ENCODE results near the gene DSC1. TPM values are rescaled to one million over a fixed set of nuclear protein-coding genes. Genes with fewer than 3 reads are reported as not detected.
"Not testable (repeated sequence)": the region's sequence is repeated elsewhere in the genome, so short reads cannot be mapped to it uniquely, and the experiment has no call there.

Gene DSC1
- total RNA-seq, 1 experiment from 2014 or later, result not detected

DNA sequence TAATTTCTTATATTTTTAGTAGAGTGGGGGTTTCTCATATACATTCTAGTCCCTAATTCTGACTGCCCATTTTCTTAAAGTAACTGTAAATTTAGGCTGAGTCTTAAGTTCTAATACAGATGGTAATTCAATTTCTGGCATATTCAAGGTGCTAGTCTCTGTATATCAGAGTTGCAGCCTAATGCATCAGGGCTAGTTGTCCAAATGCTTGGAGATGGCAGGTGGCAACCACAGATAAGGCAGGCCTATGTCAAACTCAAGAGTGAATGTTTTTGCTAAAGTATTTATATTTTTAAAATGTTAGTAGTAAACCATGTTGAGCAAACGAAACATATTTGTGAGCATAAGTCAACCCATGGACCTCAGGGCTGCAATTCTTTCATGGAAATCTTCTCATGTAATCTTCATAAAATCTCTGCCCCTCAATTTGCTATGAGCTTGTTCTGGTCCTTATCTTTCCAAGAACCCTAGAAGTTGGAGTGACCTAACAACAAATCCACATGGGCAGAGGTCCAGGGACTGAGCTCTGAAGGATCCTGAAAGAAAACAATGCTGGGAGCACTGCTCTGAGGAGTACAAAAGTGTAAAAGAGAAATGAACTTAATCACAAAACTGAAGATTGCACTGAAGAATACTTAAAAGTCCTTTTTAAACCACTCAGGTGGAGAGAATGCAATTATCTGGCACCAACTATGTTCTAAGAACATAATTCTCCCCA, 33.1 kb downstream of the DSC1 start:
- no peaks in the 10 kb centered on the region for H3K79me2 ChIP-seq (ENCODE audit: low read length)
- no peak overlapping the region for H3K4me2 ChIP-seq (ENCODE audit: low read length)
- no peak overlapping the region for H2AFZ ChIP-seq (ENCODE audit: low read length)
- ChIA-PET CTCF (no interaction called here), POLR2A (ENCODE audit: unreplicated experiment) (no interaction called here)
- BruUV-seq (replicated peaks), result no TSS peak
- no peaks in the 10 kb centered on the region for H4K20me1 ChIP-seq (ENCODE audit: low read length)
- ATAC-seq, result no peak
- H3K9ac ChIP-seq (ENCODE audit: low read length), result no peak overlapping the region
- no peaks in the 10 kb centered on the region for H3K9me2 ChIP-seq (replicated peaks; ENCODE audit: low read length)
- no peaks in the 10 kb centered on the region for H3K4me1 ChIP-seq (ENCODE audit: insufficient read depth, low read length)
- H3K4me3 ChIP-seq (ENCODE audit: low read length), result no peak overlapping the region
- intact Hi-C loops (cut with micrococcal nuclease), result no loop called here
- no peaks in the 10 kb centered on the region for H3K36me3 ChIP-seq (ENCODE audit: low read depth, low read length)
- TF ChIP-seq EZH2phosphoT487 (IDR thresholded peaks at IDR 0.05; ENCODE audit: borderline replicate concordance, low read length) (no peak), EZH2 (IDR thresholded peaks at IDR 0.05; ENCODE audit: low read length, unreplicated experiment) (no peak)
- TF ChIP-seq, protein P1, sequence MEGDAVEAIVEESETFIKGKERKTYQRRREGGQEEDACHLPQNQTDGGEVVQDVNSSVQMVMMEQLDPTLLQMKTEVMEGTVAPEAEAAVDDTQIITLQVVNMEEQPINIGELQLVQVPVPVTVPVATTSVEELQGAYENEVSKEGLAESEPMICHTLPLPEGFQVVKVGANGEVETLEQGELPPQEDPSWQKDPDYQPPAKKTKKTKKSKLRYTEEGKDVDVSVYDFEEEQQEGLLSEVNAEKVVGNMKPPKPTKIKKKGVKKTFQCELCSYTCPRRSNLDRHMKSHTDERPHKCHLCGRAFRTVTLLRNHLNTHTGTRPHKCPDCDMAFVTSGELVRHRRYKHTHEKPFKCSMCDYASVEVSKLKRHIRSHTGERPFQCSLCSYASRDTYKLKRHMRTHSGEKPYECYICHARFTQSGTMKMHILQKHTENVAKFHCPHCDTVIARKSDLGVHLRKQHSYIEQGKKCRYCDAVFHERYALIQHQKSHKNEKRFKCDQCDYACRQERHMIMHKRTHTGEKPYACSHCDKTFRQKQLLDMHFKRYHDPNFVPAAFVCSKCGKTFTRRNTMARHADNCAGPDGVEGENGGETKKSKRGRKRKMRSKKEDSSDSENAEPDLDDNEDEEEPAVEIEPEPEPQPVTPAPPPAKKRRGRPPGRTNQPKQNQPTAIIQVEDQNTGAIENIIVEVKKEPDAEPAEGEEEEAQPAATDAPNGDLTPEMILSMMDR (conservative IDR thresholded peaks at IDR 0.05; ENCODE audit: low read depth, low read length), result no peak
- DNase-seq, result no peak
- H3K27me3 ChIP-seq (ENCODE audit: low read length), result no peaks in the 10 kb centered on the region
- H3K9me3 ChIP-seq (ENCODE audit: low read length), result no peaks in the 10 kb centered on the region
- no peaks in the 10 kb centered on the region for H3F3A ChIP-seq (ENCODE audit: low read length, unreplicated experiment)
- H3K27ac ChIP-seq (ENCODE audit: low read length), result no peak overlapping the region

DNA sequence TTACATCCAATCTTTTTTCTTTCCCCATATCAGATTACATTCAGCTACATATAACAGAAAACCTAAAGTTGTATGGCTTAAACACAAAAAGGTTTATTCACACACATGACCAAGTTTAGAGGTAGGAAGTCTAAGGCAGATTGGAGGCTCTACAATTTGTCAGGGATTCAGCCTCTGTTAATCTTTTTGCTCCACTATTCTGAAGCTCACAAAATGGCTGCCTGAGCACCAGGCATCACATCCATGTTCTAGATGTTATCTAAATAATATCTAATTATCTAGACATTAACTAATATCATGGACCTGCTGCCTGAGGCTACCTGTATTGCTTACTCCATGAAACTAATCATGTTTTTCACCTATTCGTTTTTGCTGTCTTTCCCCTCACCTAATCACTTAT, 36.8 kb downstream of the DSC1 start:
- no peak for ATAC-seq
- H4K20me1 ChIP-seq (ENCODE audit: low read length), result no peaks in the 10 kb centered on the region
- TF ChIP-seq EZH2phosphoT487 (IDR thresholded peaks at IDR 0.05; ENCODE audit: borderline replicate concordance, low read length) (no peak), EZH2 (IDR thresholded peaks at IDR 0.05; ENCODE audit: low read length, unreplicated experiment) (no peak)
- TF ChIP-seq, protein P1 (conservative IDR thresholded peaks at IDR 0.05; ENCODE audit: low read depth, low read length), result no peak

DNA sequence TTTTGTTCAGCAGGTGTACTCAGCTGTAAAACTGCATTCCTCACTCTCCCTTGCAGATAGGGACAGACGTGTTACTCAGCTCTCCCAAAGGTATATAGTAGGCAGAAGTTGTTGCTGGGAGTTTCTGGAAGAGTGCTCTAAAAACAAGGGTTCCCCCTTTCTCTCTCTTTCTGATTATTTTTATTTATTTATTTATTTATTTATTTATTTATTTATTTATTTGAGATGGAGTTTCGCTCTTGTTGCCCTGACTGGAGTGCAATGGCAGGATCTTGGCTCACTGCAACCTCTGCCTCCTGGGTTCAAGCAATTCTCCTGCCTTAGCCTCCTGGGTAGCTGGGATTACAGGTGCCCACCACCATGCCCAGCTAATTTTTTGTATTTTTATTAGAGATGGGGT, 39.5 kb downstream of the DSC1 start:
- H3K4me2 ChIP-seq (ENCODE audit: low read length); H3K27ac ChIP-seq (ENCODE audit: low read length); intact Hi-C loops (cut with micrococcal nuclease); H3K9ac ChIP-seq (ENCODE audit: low read length); CTCF ChIA-PET; H3K4me3 ChIP-seq (ENCODE audit: low read length); H3F3A ChIP-seq (ENCODE audit: low read length, unreplicated experiment); BruUV-seq (replicated peaks); H3K27me3 ChIP-seq (ENCODE audit: low read length); H4K20me1 ChIP-seq (ENCODE audit: low read length); DNase-seq; H3K9me2 ChIP-seq (replicated peaks; ENCODE audit: low read length); H3K79me2 ChIP-seq (ENCODE audit: low read length); H3K36me3 ChIP-seq (ENCODE audit: low read depth, low read length); POLR2A ChIA-PET (ENCODE audit: unreplicated experiment); H3K9me3 ChIP-seq (ENCODE audit: low read length); H2AFZ ChIP-seq (ENCODE audit: low read length); H3K4me1 ChIP-seq (ENCODE audit: insufficient read depth, low read length); ATAC-seq: not testable (repeated sequence)

More for the DNA sequence above, 36.8 kb downstream of the DSC1 start:
- Histone ChIP-seq H3K27ac (ENCODE audit: low read length) (no peak overlapping the region), H3F3A (ENCODE audit: low read length, unreplicated experiment) (no peaks in the 10 kb centered on the region), H3K79me2 (ENCODE audit: low read length) (no peaks in the 10 kb centered on the region), H3K9ac (ENCODE audit: low read length) (no peak overlapping the region), H3K4me3 (ENCODE audit: low read length) (no peak overlapping the region), H3K9me3 (ENCODE audit: low read length) (no peaks in the 10 kb centered on the region), H2AFZ (ENCODE audit: low read length) (no peak overlapping the region), H3K27me3 (ENCODE audit: low read length) (no peaks in the 10 kb centered on the region), H3K36me3 (ENCODE audit: low read depth, low read length) (no peaks in the 10 kb centered on the region), H3K4me2 (ENCODE audit: low read length) (no peak overlapping the region), H3K9me2 (replicated peaks; ENCODE audit: low read length) (no peaks in the 10 kb centered on the region), H3K4me1 (ENCODE audit: insufficient read depth, low read length) (no peaks in the 10 kb centered on the region)
- ChIA-PET CTCF (no interaction called here), POLR2A (ENCODE audit: unreplicated experiment) (no interaction called here)
- no peak for DNase-seq
- intact Hi-C loops (cut with micrococcal nuclease), result no loop called here
- BruUV-seq (replicated peaks), result no TSS peak
